Esophagus squamous epithelium (tissue), 5 donors: ENCODE data around the gene CMTM7. TPM values are rescaled to one million over a fixed set of nuclear protein-coding genes. Genes with fewer than 3 reads are reported as not detected.

ENCODE experiments used
- DNase-seq: peaks from one replicate; lab custom pipeline; 2025; lab: John Stamatoyannopoulos, UW
- H3K27ac ChIP-seq, 4 donors: fragments of 200-600 bp; sonication (generic); one replicate each; pipeline ENCODE4 v1.5.1; 2016 to 2019; ENCODE audit warnings: mild to moderate bottlenecking in 1 of 4
- H3K27me3 ChIP-seq, 4 donors: fragments of 200-600 bp; sonication (generic); 1 replicate in 3 of 4; 2 replicates in 1 of 4; pipeline versions ENCODE4 v1.5.1 to v1.6.0; 2017 to 2021; ENCODE audit warnings: antibody characterized with exemption in 1 of 4
- H3K36me3 ChIP-seq, 3 donors: fragments of 200-600 bp; sonication (generic); one replicate each; pipeline ENCODE4 v1.5.1; 2016 to 2019
- H3K4me1 ChIP-seq, 3 donors: fragments of 200-600 bp; sonication (generic); one replicate each; pipeline ENCODE4 v1.5.1; 2017 to 2019
- H3K4me3 ChIP-seq, 4 donors: fragments of 200-600 bp; sonication (generic); 1 replicate in 3 of 4; 2 replicates in 1 of 4; pipeline ENCODE4 v1.5.1; 2016 to 2019; ENCODE audit warnings: mild to moderate bottlenecking in 2 of 4, moderate library complexity in 1 of 4
- H3K9me3 ChIP-seq, 3 donors: fragments of 200-600 bp; sonication (generic); one replicate each; pipeline ENCODE4 v1.5.1; 2016 to 2019
- POLR2A ChIP-seq, 4 donors: fragments of 450-650 bp; IDR thresholded peaks; one replicate each; pipeline ENCODE4 v1.6.1; 2017; ENCODE audit warnings: antibody characterized with exemption in 4 of 4, mild to moderate bottlenecking in 4 of 4, moderate library complexity in 3 of 4
- WGBS, 2 donors: methylation state at CpG; one replicate each; pipeline ENCODE4 v1.1.5; 2018; 5-methylcytosine and 5-hydroxymethylcytosine counted together
- intact Hi-C: fragments of 100-400 bp; cut with DNase I; formaldehyde crosslinking; loops from one replicate; pipeline ENCODE4 v1.15.0; 2022
- total RNA-seq, 4 donors: library from RNA; depleted of rRNA; stranded (reverse); fragments of >200 nt; gene quantifications; one replicate each; pipeline ENCODE4 v1.1.0, GENCODE V29; 2016
- TF ChIP-seq, protein P1 (sequence below), 6 experiments: fragments of 450-650 bp in 4 of 6; fragments of 200-600 bp in 2 of 6; sonication (generic) in 2 of 6; IDR thresholded peaks; one replicate each; pipeline ENCODE4 v1.5.1; 2016 to 2019; ENCODE audit warnings: antibody characterized with exemption in 6 of 6, mild to moderate bottlenecking in 4 of 6, moderate library complexity in 4 of 6
- donor health status: DM: yes; HTN: yes; CAD: no.

CMTM7 gene
- total RNA-seq, 4 donors from 2014 or later, result 0.35 to 6.7 (median 3.0) TPM; not detected in 1

DNA sequence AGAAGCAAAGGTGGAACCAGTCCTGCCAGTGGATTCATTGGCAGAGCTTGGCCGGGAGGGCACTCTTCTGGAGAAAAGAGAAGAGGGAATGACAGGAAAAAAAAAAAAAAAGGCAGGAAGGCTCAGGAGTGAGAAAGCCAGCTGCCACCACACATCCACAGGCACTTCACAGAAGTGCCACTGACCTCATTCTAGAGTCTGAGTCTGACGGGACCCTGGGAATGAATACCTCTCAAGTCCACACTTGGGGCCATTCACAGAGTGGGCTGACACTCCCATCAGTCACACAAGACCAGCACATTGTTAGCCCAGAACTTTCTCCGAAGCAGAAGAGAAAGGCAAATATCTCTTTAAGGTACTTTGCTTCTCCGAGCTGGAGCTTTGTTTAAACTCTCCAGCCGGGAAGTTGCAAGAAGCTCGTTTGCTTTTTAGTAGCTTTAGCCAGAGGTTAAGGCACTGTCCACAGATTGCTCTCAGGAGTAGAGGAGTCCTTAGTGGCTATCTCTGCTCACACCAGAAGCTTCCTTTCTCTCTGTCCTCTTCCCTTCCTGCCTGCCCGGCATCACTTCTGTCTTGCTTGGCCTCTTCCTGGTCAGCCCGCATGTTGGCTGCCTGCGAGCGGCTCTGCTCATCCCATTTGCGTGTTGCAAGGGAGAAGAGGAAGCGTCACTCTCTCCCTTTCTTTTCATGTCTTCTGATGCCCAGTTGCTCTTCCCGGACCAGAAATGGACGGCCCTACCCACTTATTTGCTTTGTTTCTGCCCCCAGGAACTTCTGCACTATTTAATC, 57.2 kb downstream of the CMTM7 start:
- intact Hi-C loops, result no loop called here
- TF ChIP-seq, protein P1, sequence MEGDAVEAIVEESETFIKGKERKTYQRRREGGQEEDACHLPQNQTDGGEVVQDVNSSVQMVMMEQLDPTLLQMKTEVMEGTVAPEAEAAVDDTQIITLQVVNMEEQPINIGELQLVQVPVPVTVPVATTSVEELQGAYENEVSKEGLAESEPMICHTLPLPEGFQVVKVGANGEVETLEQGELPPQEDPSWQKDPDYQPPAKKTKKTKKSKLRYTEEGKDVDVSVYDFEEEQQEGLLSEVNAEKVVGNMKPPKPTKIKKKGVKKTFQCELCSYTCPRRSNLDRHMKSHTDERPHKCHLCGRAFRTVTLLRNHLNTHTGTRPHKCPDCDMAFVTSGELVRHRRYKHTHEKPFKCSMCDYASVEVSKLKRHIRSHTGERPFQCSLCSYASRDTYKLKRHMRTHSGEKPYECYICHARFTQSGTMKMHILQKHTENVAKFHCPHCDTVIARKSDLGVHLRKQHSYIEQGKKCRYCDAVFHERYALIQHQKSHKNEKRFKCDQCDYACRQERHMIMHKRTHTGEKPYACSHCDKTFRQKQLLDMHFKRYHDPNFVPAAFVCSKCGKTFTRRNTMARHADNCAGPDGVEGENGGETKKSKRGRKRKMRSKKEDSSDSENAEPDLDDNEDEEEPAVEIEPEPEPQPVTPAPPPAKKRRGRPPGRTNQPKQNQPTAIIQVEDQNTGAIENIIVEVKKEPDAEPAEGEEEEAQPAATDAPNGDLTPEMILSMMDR (IDR thresholded peaks at IDR 0.05), result no peak
- TF ChIP-seq POLR2A (IDR thresholded peaks at IDR 0.05), result no peak
- Histone ChIP-seq H3K4me1 (no peaks in the 10 kb centered on the region), H3K36me3 (peaks cover 0 to 6% (median 0%) of the 10 kb centered on the region in 3 donors), H3K27me3 (peaks cover 0 to 96% (median 0%) of the 10 kb centered on the region in 4 donors), H3K27ac (no peak overlapping the region), H3K4me3 (no peak overlapping the region), H3K9me3 (no peaks in the 10 kb centered on the region)
- DNase-seq, result no peak
- 78 to 82% methylated on average over 13 to 14 of the region's 14 CpGs for WGBS, 2 donors

DNA sequence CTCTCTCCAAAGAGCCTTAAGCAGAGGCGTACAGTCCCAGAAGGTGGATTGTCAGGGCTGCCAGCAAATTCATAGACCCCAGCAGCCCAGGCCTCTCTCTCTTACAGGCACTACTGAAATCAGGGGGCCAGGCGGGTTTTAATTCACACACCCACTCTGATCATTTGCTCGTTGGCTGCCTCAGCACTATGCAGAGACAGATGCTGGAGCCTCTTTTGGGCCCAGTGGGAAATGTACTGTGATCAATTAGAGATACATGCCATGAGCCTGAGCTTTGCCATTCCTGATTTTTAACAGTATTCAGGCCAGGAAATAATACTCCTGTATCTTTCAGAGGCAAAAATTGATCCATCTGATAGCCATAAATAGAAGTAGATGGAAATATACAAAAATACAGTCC, 58.0 kb downstream of the CMTM7 start:
- no peak for DNase-seq

GRCh38 chr3:32450426-32450825, 58.8 kb downstream of the CMTM7 start:
- H3K27me3 ChIP-seq, result peaks cover 0 to 96% (median 0%) of the 10 kb centered on the region in 4 donors
- H3K27ac ChIP-seq, result no peak overlapping the region
- H3K4me1 ChIP-seq, result peaks cover 0 to 15% (median 2%) of the 10 kb centered on the region in 3 donors
- TF ChIP-seq, protein P1 (IDR thresholded peaks at IDR 0.05), result no peak
- no peak for TF ChIP-seq POLR2A (IDR thresholded peaks at IDR 0.05)
- intact Hi-C loops, result no loop called here
- H3K4me3 ChIP-seq, result no peak overlapping the region
- no peak for DNase-seq
- peaks cover 0 to 6% (median 0%) of the 10 kb centered on the region in 3 donors for H3K36me3 ChIP-seq
- H3K9me3 ChIP-seq, result no peaks in the 10 kb centered on the region
- 95 to 100% methylated on average over 2 of the region's 2 CpGs for WGBS, 2 donors

More for the DNA sequence above, 58.0 kb downstream of the CMTM7 start:
- no peak overlapping the region for H3K4me3 ChIP-seq
- peaks cover 0 to 96% (median 0%) of the 10 kb centered on the region in 4 donors for H3K27me3 ChIP-seq
- TF ChIP-seq POLR2A (IDR thresholded peaks at IDR 0.05), result no peak
- TF ChIP-seq, protein P1 (IDR thresholded peaks at IDR 0.05), result no peak
- 67 to 100% methylated on average over 1 to 3 of the region's 3 CpGs for WGBS, 2 donors
- H3K36me3 ChIP-seq, result peaks cover 0 to 6% (median 0%) of the 10 kb centered on the region in 3 donors
- no peak overlapping the region for H3K27ac ChIP-seq
- no peaks in the 10 kb centered on the region for H3K9me3 ChIP-seq
- intact Hi-C loops, result no loop called here
- peaks cover 0 to 8% (median 0%) of the 10 kb centered on the region in 3 donors for H3K4me1 ChIP-seq

- DNase-seq, result no peak
- Histone ChIP-seq H3K4me1 (peaks cover 0 to 22% (median 3%) of the 10 kb centered on the region in 3 donors), H3K4me3 (no peak overlapping the region), H3K27me3 (peaks cover 0 to 96% (median 0%) of the 10 kb centered on the region in 4 donors), H3K27ac (no peak overlapping the region), H3K9me3 (no peaks in the 10 kb centered on the region), H3K36me3 (peaks cover 0 to 6% (median 0%) of the 10 kb centered on the region in 3 donors)
- TF ChIP-seq POLR2A (IDR thresholded peaks at IDR 0.05), result no peak
- TF ChIP-seq, protein P1 (IDR thresholded peaks at IDR 0.05), result no peak
- intact Hi-C loops, result no loop called here
- WGBS, 2 donors, result 93 to 97% methylated on average over 9 to 10 of the region's 12 CpGs
Observed at GRCh38 chr3:32450992-32451659, 59.5 kb downstream of the CMTM7 start.

- H3K27me3 ChIP-seq, result peaks cover 0 to 96% (median 0%) of the 10 kb centered on the region in 4 donors
- TF ChIP-seq POLR2A (IDR thresholded peaks at IDR 0.05), result no peak
- TF ChIP-seq, protein P1 (IDR thresholded peaks at IDR 0.05), result no peak
- peaks cover 0 to 6% (median 0%) of the 10 kb centered on the region in 3 donors for H3K36me3 ChIP-seq
- no peak overlapping the region for H3K4me3 ChIP-seq
- DNase-seq, result no peak
- WGBS, 2 donors, result 76 to 100% methylated on average over 1 to 4 of the region's 4 CpGs
- H3K9me3 ChIP-seq, result no peaks in the 10 kb centered on the region
- H3K4me1 ChIP-seq, result peaks cover 0 to 26% (median 3%) of the 10 kb centered on the region in 3 donors
- intact Hi-C loops, result no loop called here
- H3K27ac ChIP-seq, result no peak overlapping the region
Observed at GRCh38 chr3:32452009-32452408, 60.4 kb downstream of the CMTM7 start.
